Measurements from ENCODE around the gene SOX1. TPM values are rescaled to one million over a fixed set of nuclear protein-coding genes. Genes with fewer than 3 reads are reported as not detected.

Gene SOX1
- total and polyA plus RNA-seq, 2 donors (not counting 3 experiments of a cell fraction or from before 2014, with no cell fraction given), result not detected

DNA sequence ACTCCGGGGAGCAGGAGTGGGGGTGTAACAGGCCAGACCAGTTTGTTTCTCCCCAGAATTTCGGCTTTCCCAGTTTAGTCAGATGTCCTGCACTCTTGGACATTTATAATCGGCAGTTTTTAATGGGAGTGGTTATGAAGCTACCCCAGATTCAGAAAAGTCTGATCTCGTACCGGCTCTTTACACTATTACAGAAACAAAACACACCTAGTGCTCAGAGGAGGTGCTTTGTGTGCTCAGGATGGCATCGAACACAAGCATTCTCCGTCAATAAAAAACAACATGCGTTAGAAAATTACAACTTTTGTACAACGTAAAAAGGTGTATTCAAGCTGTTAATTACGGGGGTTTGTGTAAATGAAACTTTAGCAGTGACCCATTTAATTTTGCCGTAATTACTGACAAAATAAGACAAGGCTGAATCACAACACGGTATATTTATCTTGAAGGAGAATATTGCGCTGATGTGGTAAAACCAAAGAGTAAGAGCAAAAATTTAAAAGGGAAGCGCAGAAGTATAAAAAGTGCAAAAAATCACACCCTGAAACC, 6.6 kb upstream of the SOX1 start:
- no peaks in the 10 kb centered on the region for H3K9me3 ChIP-seq (replicated peaks; ENCODE audit: control insufficient read depth, insufficient read depth, low read length)
- TF ChIP-seq FOS (IDR thresholded peaks at IDR 0.05; ENCODE audit: borderline replicate concordance, insufficient read depth, low read length) (no peak), EZH2 (IDR thresholded peaks at IDR 0.05; ENCODE audit: borderline replicate concordance, low read depth, low read length, severe bottlenecking) (no peak), POLR2AphosphoS5 (IDR thresholded peaks at IDR 0.05; ENCODE audit: insufficient read depth, low read depth, low read length) (no peak), POLR2A (IDR thresholded peaks at IDR 0.05; ENCODE audit: low read depth, low read length) (no peak), JUN (IDR thresholded peaks at IDR 0.05; ENCODE audit: borderline replicate concordance, insufficient read depth, insufficient read length, low read depth) (no peak), MAX (IDR thresholded peaks at IDR 0.05; ENCODE audit: insufficient read depth, insufficient read length) (no peak), MYC (IDR thresholded peaks at IDR 0.05; ENCODE audit: low read depth, low read length) (no peak)
- no peaks in the 10 kb centered on the region for H3K79me2 ChIP-seq (ENCODE audit: control insufficient read depth, insufficient read depth, low read length)
- peaks cover 86 to 95% of the 10 kb centered on the region in 2 experiments for H3K27me3 ChIP-seq (ENCODE audit: control insufficient read depth in 2 of 2, insufficient read depth in 2 of 2, low read length in 2 of 2)
- H3K9me1 ChIP-seq (replicated peaks; ENCODE audit: control insufficient read depth, extremely low read depth, insufficient read depth, low read length), result no peaks in the 10 kb centered on the region
- ChIA-PET POLR2A (interaction anchor here (0.6 kb wide), 1 partner anchor 540 kb away, joined by 6 read pairs; no protein-coding TSS in a partner anchor), CTCF (interaction anchor here (0.8 kb wide), 1 partner anchor 10 kb away, joined by 3 read pairs; no protein-coding TSS in a partner anchor)
- H3K27ac ChIP-seq (ENCODE audit: insufficient read depth, low read depth, low read length), result no peak overlapping the region
- no TSS peak for BruUV-seq (replicated peaks)
- no peak for DNase-seq (ENCODE audit: low read depth, low spot score)
- H3K36me3 ChIP-seq (ENCODE audit: control insufficient read depth in 2 of 2, extremely low read depth in 1 of 2, insufficient read depth in 2 of 2, low read length in 2 of 2), result no peaks in the 10 kb centered on the region
- H3K4me3 ChIP-seq (replicated peaks in 1 of 3; ENCODE audit: insufficient read depth in 1 of 3, low read depth in 1 of 3, low read length in 3 of 3), result no peak overlapping the region
- H3K9ac ChIP-seq (replicated peaks; ENCODE audit: extremely low read depth, insufficient read depth, low read length), result no peak overlapping the region
- no peak overlapping the region for H3K4me2 ChIP-seq (ENCODE audit: insufficient read depth, low read length)
- intact Hi-C loops (cut with micrococcal nuclease) (loop anchor here (2.0 kb wide), 1 partner anchor 546 kb away; no protein-coding TSS in a partner anchor), dilution Hi-C loops (cut with MboI; ENCODE audit: extremely low pct_ligation_motif_present, low sequenced_read_pairs) (no loop called here)
- no peaks in the 10 kb centered on the region for H4K20me1 ChIP-seq (replicated peaks; ENCODE audit: control insufficient read depth, extremely low read depth, insufficient read depth, low read length)
- no peak overlapping the region for H2AFZ ChIP-seq (ENCODE audit: low read depth, low read length)
- FAIRE-seq, result no peak
- H3K4me1 ChIP-seq (ENCODE audit: control insufficient read depth, extremely low read depth, insufficient read depth, low read length), result no peaks in the 10 kb centered on the region

GRCh38 chr13:112060899-112061366, 6.0 kb upstream of the SOX1 start:
- Histone ChIP-seq H3K79me2 (ENCODE audit: control insufficient read depth, insufficient read depth, low read length) (no peaks in the 10 kb centered on the region), H3K9me1 (replicated peaks; ENCODE audit: control insufficient read depth, extremely low read depth, insufficient read depth, low read length) (no peaks in the 10 kb centered on the region), H4K20me1 (replicated peaks; ENCODE audit: control insufficient read depth, extremely low read depth, insufficient read depth, low read length) (no peaks in the 10 kb centered on the region), H3K27me3 (ENCODE audit: control insufficient read depth in 2 of 2, insufficient read depth in 2 of 2, low read length in 2 of 2) (peaks cover 88 to 96% of the 10 kb centered on the region in 2 experiments), H3K4me2 (ENCODE audit: insufficient read depth, low read length) (no peak overlapping the region), H3K27ac (ENCODE audit: insufficient read depth, low read depth, low read length) (no peak overlapping the region), H3K9ac (replicated peaks; ENCODE audit: extremely low read depth, insufficient read depth, low read length) (no peak overlapping the region), H2AFZ (ENCODE audit: low read depth, low read length) (no peak overlapping the region), H3K36me3 (ENCODE audit: control insufficient read depth in 2 of 2, extremely low read depth in 1 of 2, insufficient read depth in 2 of 2, low read length in 2 of 2) (no peaks in the 10 kb centered on the region), H3K4me3 (replicated peaks in 1 of 3; ENCODE audit: insufficient read depth in 1 of 3, low read depth in 1 of 3, low read length in 3 of 3) (no peak overlapping the region), H3K4me1 (ENCODE audit: control insufficient read depth, extremely low read depth, insufficient read depth, low read length) (no peaks in the 10 kb centered on the region), H3K9me3 (replicated peaks; ENCODE audit: control insufficient read depth, insufficient read depth, low read length) (no peaks in the 10 kb centered on the region)
- DNase-seq (ENCODE audit: low read depth, low spot score) (no peak), FAIRE-seq (no peak)
- intact Hi-C loops (cut with micrococcal nuclease), result loop anchor here (2.0 kb wide), 1 partner anchor 546 kb away; no protein-coding TSS in a partner anchor
- no TSS peak for BruUV-seq (replicated peaks)
- CTCF ChIA-PET, result interaction anchor here (0.8 kb wide), 1 partner anchor 10 kb away, joined by 3 read pairs; no protein-coding TSS in a partner anchor
- POLR2A ChIA-PET, result interaction anchor here (0.6 kb wide), 1 partner anchor 540 kb away, joined by 6 read pairs; no protein-coding TSS in a partner anchor
- dilution Hi-C loops (cut with MboI; ENCODE audit: extremely low pct_ligation_motif_present, low sequenced_read_pairs), result no loop called here
- TF ChIP-seq MYC (IDR thresholded peaks at IDR 0.05; ENCODE audit: low read depth, low read length) (no peak), EZH2 (IDR thresholded peaks at IDR 0.05; ENCODE audit: borderline replicate concordance, low read depth, low read length, severe bottlenecking) (peak; percentile 74)
